ENCODE results near the gene AMZ2.

DNA sequence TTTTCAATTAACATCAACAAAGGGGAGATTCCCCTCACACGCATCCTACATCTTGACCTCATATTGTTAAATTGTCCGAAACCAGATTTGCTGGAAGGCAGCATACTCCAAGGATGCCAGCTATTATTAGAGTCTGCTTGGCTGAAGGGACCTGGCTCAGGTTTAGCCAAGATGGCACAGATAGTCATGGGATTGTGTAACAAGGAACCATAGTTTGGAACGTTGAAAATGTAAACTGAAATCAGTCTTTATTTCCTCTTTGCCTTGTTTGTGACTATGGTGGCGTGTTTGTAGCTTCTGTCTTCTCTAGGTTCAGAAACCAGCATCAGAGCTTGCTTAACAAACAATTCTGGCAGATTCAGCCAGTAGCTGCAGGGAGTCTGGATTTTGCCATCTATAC lies 49.4 kb downstream of the AMZ2 start:
- TF ChIP-seq, protein P1, sequence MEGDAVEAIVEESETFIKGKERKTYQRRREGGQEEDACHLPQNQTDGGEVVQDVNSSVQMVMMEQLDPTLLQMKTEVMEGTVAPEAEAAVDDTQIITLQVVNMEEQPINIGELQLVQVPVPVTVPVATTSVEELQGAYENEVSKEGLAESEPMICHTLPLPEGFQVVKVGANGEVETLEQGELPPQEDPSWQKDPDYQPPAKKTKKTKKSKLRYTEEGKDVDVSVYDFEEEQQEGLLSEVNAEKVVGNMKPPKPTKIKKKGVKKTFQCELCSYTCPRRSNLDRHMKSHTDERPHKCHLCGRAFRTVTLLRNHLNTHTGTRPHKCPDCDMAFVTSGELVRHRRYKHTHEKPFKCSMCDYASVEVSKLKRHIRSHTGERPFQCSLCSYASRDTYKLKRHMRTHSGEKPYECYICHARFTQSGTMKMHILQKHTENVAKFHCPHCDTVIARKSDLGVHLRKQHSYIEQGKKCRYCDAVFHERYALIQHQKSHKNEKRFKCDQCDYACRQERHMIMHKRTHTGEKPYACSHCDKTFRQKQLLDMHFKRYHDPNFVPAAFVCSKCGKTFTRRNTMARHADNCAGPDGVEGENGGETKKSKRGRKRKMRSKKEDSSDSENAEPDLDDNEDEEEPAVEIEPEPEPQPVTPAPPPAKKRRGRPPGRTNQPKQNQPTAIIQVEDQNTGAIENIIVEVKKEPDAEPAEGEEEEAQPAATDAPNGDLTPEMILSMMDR (conservative IDR thresholded peaks at IDR 0.05; ENCODE audit: low read depth in 2 of 2), result no peak
- TF ChIP-seq POLR2AphosphoS5 (IDR thresholded peaks at IDR 0.05; ENCODE audit: low read depth) (no peak), EZH2 (IDR thresholded peaks at IDR 0.05; ENCODE audit: low read depth, unreplicated experiment) (no peak), EZH2phosphoT487 (IDR thresholded peaks at IDR 0.05; ENCODE audit: unreplicated experiment) (no peak), ZNF114 (CRISPR knock-in tag; IDR thresholded peaks at IDR 0.05) (no peak)
- TF ChIP-seq, protein P2, sequence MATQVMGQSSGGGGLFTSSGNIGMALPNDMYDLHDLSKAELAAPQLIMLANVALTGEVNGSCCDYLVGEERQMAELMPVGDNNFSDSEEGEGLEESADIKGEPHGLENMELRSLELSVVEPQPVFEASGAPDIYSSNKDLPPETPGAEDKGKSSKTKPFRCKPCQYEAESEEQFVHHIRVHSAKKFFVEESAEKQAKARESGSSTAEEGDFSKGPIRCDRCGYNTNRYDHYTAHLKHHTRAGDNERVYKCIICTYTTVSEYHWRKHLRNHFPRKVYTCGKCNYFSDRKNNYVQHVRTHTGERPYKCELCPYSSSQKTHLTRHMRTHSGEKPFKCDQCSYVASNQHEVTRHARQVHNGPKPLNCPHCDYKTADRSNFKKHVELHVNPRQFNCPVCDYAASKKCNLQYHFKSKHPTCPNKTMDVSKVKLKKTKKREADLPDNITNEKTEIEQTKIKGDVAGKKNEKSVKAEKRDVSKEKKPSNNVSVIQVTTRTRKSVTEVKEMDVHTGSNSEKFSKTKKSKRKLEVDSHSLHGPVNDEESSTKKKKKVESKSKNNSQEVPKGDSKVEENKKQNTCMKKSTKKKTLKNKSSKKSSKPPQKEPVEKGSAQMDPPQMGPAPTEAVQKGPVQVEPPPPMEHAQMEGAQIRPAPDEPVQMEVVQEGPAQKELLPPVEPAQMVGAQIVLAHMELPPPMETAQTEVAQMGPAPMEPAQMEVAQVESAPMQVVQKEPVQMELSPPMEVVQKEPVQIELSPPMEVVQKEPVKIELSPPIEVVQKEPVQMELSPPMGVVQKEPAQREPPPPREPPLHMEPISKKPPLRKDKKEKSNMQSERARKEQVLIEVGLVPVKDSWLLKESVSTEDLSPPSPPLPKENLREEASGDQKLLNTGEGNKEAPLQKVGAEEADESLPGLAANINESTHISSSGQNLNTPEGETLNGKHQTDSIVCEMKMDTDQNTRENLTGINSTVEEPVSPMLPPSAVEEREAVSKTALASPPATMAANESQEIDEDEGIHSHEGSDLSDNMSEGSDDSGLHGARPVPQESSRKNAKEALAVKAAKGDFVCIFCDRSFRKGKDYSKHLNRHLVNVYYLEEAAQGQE (IDR thresholded peaks at IDR 0.05; ENCODE audit: unreplicated experiment), result no peak
- TF ChIP-seq, protein P3, sequence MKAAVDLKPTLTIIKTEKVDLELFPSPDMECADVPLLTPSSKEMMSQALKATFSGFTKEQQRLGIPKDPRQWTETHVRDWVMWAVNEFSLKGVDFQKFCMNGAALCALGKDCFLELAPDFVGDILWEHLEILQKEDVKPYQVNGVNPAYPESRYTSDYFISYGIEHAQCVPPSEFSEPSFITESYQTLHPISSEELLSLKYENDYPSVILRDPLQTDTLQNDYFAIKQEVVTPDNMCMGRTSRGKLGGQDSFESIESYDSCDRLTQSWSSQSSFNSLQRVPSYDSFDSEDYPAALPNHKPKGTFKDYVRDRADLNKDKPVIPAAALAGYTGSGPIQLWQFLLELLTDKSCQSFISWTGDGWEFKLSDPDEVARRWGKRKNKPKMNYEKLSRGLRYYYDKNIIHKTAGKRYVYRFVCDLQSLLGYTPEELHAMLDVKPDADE (IDR thresholded peaks at IDR 0.05), result no peak

Data from GM23338 (cell line).